Peyer's patch (tissue), 4 donors: ENCODE data around the gene BFSP2.

Experiments
- CTCF ChIP-seq, 6 experiments: fragments of 450-650 bp in 4 of 6; fragments of 200-600 bp in 2 of 6; sonication (generic) in 1 of 6; IDR thresholded peaks; one replicate each; pipeline ENCODE4 v1.5.1; 2017 to 2019; ENCODE audit warnings: antibody characterized with exemption in 6 of 6, mild to moderate bottlenecking in 3 of 6, moderate library complexity in 1 of 6
- POLR2A ChIP-seq, 2 donors: fragments of 450-650 bp; IDR thresholded peaks; one replicate each; pipeline ENCODE4 v1.5.1; 2017; ENCODE audit warnings: antibody characterized with exemption in 2 of 2, mild to moderate bottlenecking in 2 of 2, moderate library complexity in 2 of 2

- no peak for TF ChIP-seq CTCF (IDR thresholded peaks at IDR 0.05)
- no peak for TF ChIP-seq POLR2A (IDR thresholded peaks at IDR 0.05)
Observed at GRCh38 chr3:133461291-133461690, 61.4 kb downstream of the BFSP2 start.
